Measurements from ENCODE around the gene STIP1.

DNA sequence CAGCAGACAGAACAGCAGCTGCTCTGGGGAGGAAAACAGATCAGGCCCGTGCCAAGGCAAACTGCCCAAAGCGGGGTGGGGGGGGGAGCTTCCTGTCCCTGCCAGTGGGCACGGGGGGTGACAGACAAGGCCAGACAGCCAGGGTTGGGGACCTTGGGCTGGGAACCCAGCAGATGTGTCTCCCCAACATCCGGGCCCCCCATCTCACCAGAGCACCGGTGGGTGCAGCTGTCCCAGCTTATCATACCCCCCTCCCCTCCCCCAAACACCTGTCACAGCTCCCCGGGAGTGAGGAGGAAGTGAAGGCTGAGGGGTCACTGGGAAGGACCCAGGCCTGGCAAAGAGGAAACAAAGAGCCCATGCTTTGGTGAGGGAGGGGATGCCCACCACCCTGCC lies 59.4 kb downstream of the STIP1 start:
- no peak for TF ChIP-seq POLR2A (IDR thresholded peaks at IDR 0.05; ENCODE audit: low read length)
- no peak for TF ChIP-seq GATA1 (IDR thresholded peaks at IDR 0.05; ENCODE audit: low read depth, low read length)

Data from erythroblast (primary cell).